ENCODE results near the gene AHCYL1. TPM values are rescaled to one million over a fixed set of nuclear protein-coding genes. Genes with fewer than 3 reads are reported as not detected.

Gene AHCYL1
- total and polyA plus RNA-seq, 8 donors = 31.0 to 76.3 (median 62.7) TPM

GRCh38 chr1:110034040-110034450, 49.5 kb downstream of the AHCYL1 start:
- no peaks in the 10 kb centered on the region for H3K9me3 ChIP-seq
- intact Hi-C loops (cut with DNase I; ENCODE audit: low total_unique reads) = no loop called here

GRCh38 chr1:110034451-110035235, 50.1 kb downstream of the AHCYL1 start, which contains the start of gene STRIP1:
Gene STRIP1, plus strand, starts transcription at chr1:110034624. Its CDS starts 14 bp downstream, at chr1:110034638.
- 0 to 1% (median 0%) methylated on average over 32 to 66 of the region's 66 CpGs for WGBS, 5 donors
- H3K4me1 ChIP-seq = peaks cover 10 to 39% (median 23%) of the 10 kb centered on the region in 4 donors
- H3K4me3 ChIP-seq = peak within 1 kb of the TSS; percentile 88 to 100 (median 98)
- no peaks in the 10 kb centered on the region for H3K27me3 ChIP-seq
- no peaks in the 10 kb centered on the region for H3K9me3 ChIP-seq
- TF ChIP-seq EP300 (IDR thresholded peaks at IDR 0.05) = no peak
- peak; percentile 86 to 91 (median 89) for TF ChIP-seq POLR2AphosphoS5 (IDR thresholded peaks at IDR 0.05)
- peak; percentile 94 to 98 for DNase-seq
- peaks cover 20 to 28% (median 23%) of the 10 kb centered on the region in 4 donors for H3K36me3 ChIP-seq
- H3K27ac ChIP-seq = peak within 1 kb of the TSS; percentile 86 to 93 (median 90)
- intact Hi-C loops (cut with DNase I; ENCODE audit: low total_unique reads) = no loop called here

More at GRCh38 chr1:110034040-110034450, 49.5 kb downstream of the AHCYL1 start:
- Histone ChIP-seq H3K4me1 (peaks cover 10 to 39% (median 25%) of the 10 kb centered on the region in 4 donors), H3K4me3 (peak overlapping the region; percentile 88 to 100 (median 98)), H3K36me3 (peaks cover 14 to 22% (median 17%) of the 10 kb centered on the region in 4 donors), H3K27me3 (no peaks in the 10 kb centered on the region), H3K27ac (peak overlapping the region in 4 of 5 donors; percentile 86 to 93 (median 90))
- TF ChIP-seq POLR2A (IDR thresholded peaks at IDR 0.05) = no peak
- TF ChIP-seq EP300 (IDR thresholded peaks at IDR 0.05) = no peak
- TF ChIP-seq POLR2AphosphoS5 (IDR thresholded peaks at IDR 0.05) = no peak
- TF ChIP-seq CTCF (IDR thresholded peaks at IDR 0.05) = no peak
- DNase-seq = no peak
- 49 to 61% (median 56%) methylated on average over 4 of the region's 4 CpGs for WGBS, 5 donors

GRCh38 chr1:110035236-110035752, 50.7 kb downstream of the AHCYL1 start:
- Histone ChIP-seq H3K27me3 (no peaks in the 10 kb centered on the region), H3K9me3 (no peaks in the 10 kb centered on the region), H3K4me1 (peaks cover 10 to 39% (median 21%) of the 10 kb centered on the region in 4 donors), H3K4me3 (peak overlapping the region; percentile 88 to 100 (median 98)), H3K36me3 (peaks cover 26 to 34% (median 29%) of the 10 kb centered on the region in 4 donors), H3K27ac (peak overlapping the region in 4 of 5 donors; percentile 86 to 93 (median 90))
- 6 to 8% (median 8%) methylated on average over 16 of the region's 16 CpGs for WGBS, 5 donors
- intact Hi-C loops (cut with DNase I; ENCODE audit: low total_unique reads) = no loop called here
- TF ChIP-seq EP300 (IDR thresholded peaks at IDR 0.05) (no peak), CTCF (IDR thresholded peaks at IDR 0.05) (no peak), POLR2A (IDR thresholded peaks at IDR 0.05) (no peak), POLR2AphosphoS5 (IDR thresholded peaks at IDR 0.05) (no peak)
- DNase-seq = no peak

GRCh38 chr1:110038271-110038670, 53.7 kb downstream of the AHCYL1 start:
- Histone ChIP-seq H3K4me3 (no peak overlapping the region), H3K27me3 (no peaks in the 10 kb centered on the region), H3K36me3 (peaks cover 56 to 64% (median 59%) of the 10 kb centered on the region in 4 donors), H3K4me1 (peaks cover 10 to 31% (median 21%) of the 10 kb centered on the region in 4 donors), H3K9me3 (no peaks in the 10 kb centered on the region), H3K27ac (no peak overlapping the region)
- no peak for DNase-seq
- TF ChIP-seq CTCF (IDR thresholded peaks at IDR 0.05) (no peak), POLR2A (IDR thresholded peaks at IDR 0.05) (no peak), EP300 (IDR thresholded peaks at IDR 0.05) (no peak), POLR2AphosphoS5 (IDR thresholded peaks at IDR 0.05) (no peak)
- intact Hi-C loops (cut with DNase I; ENCODE audit: low total_unique reads) = no loop called here
- 90 to 96% (median 95%) methylated on average over 4 to 5 of the region's 5 CpGs for WGBS, 5 donors

Measured in stomach (tissue), 9 donors.